H9 (cell line): Measurements from ENCODE around the gene CDK10. TPM values are rescaled to one million over a fixed set of nuclear protein-coding genes. Genes with fewer than 3 reads are reported as not detected.

Experiments
- DNase-seq: peaks from one replicate; pipeline ENCODE4 v3.0.0-alpha.2; 2017
- H2AFZ ChIP-seq: one replicate; pipeline ENCODE4 v1.6.1; 2013; ENCODE audit warnings: mild to moderate bottlenecking, low read length, control low read depth, moderate library complexity
- H2AK5ac ChIP-seq: 2 replicates; pipeline ENCODE4 v1.6.1; 2013; ENCODE audit warnings: low read length, control low read depth, mixed read lengths; ENCODE audit not compliant: insufficient read length
- H2BK120ac ChIP-seq: one replicate; pipeline ENCODE4 v1.6.1; 2013; ENCODE audit warnings: low read depth, mild to moderate bottlenecking, low read length, control low read depth, inconsistent platforms; ENCODE audit not compliant: poor library complexity, severe bottlenecking
- H2BK12ac ChIP-seq: 2 replicates; pipeline ENCODE4 v1.6.1; 2013; ENCODE audit warnings: low read length, control low read depth, mixed read lengths, low read depth; ENCODE audit not compliant: insufficient read length
- H2BK15ac ChIP-seq: 2 replicates; pipeline ENCODE4 v1.6.1; 2013; ENCODE audit warnings: low read depth, low read length, control low read depth
- H2BK20ac ChIP-seq: one replicate; pipeline ENCODE4 v1.6.1; 2013; ENCODE audit warnings: low read depth, mild to moderate bottlenecking, low read length, control low read depth, inconsistent platforms; ENCODE audit not compliant: poor library complexity, severe bottlenecking
- H2BK5ac ChIP-seq: 2 replicates; pipeline ENCODE4 v1.6.1; 2013; ENCODE audit warnings: low read length, control low read depth, mixed read lengths; ENCODE audit not compliant: insufficient read length
- H3K14ac ChIP-seq: 2 replicates; pipeline ENCODE4 v1.6.1; 2013; ENCODE audit warnings: low read length, control low read depth; ENCODE audit not compliant: insufficient read depth
- H3K18ac ChIP-seq: 2 replicates; pipeline ENCODE4 v1.6.1; 2013; ENCODE audit warnings: low read depth, mild to moderate bottlenecking, mixed read lengths, low read length, control low read depth; ENCODE audit not compliant: insufficient read length
- H3K23ac ChIP-seq: 2 replicates; pipeline ENCODE4 v1.6.1; 2013; ENCODE audit warnings: low read length, control low read depth, mixed read lengths, low read depth; ENCODE audit not compliant: insufficient read length
- H3K23me2 ChIP-seq: 2 replicates; pipeline ENCODE4 v1.6.1; 2013; ENCODE audit warnings: low read depth, mild to moderate bottlenecking, mixed read lengths, low read length, control low read depth; ENCODE audit not compliant: insufficient read length, poor library complexity, severe bottlenecking
- H3K27ac ChIP-seq: 2 replicates; pipeline ENCODE4 v1.5.1; 2013; ENCODE audit warnings: low read length, control low read depth, mixed read lengths, low read depth; ENCODE audit not compliant: insufficient read length
- H3K27me3 ChIP-seq: 2 replicates; pipeline ENCODE4 v1.6.1; 2013; ENCODE audit warnings: low read length, control low read depth, inconsistent platforms; ENCODE audit not compliant: insufficient read depth
- H3K4ac ChIP-seq: 2 replicates; pipeline ENCODE4 v1.6.1; 2013; ENCODE audit warnings: low read depth, mild to moderate bottlenecking, control low read depth, inconsistent platforms, low read length, moderate library complexity
- H3K4me1 ChIP-seq: 2 replicates; pipeline ENCODE4 v1.6.1; 2013; ENCODE audit warnings: low read length, control low read depth, inconsistent platforms; ENCODE audit not compliant: insufficient read depth
- H3K4me2 ChIP-seq: 2 replicates; pipeline ENCODE4 v1.6.1; 2013; ENCODE audit warnings: low read length, control low read depth, mixed read lengths; ENCODE audit not compliant: insufficient read length, insufficient read depth
- H3K56ac ChIP-seq: 2 replicates; pipeline ENCODE4 v1.6.1; 2013; ENCODE audit warnings: low read depth, mild to moderate bottlenecking, mixed read lengths, low read length, control low read depth; ENCODE audit not compliant: insufficient read length
- H3K79me1 ChIP-seq: 2 replicates; pipeline ENCODE4 v1.6.1; 2013; ENCODE audit warnings: low read depth, mild to moderate bottlenecking, moderate library complexity, low read length, control low read depth, inconsistent platforms; ENCODE audit not compliant: insufficient read depth, poor library complexity, severe bottlenecking
- H3K79me2 ChIP-seq: 2 replicates; pipeline ENCODE4 v1.6.1; 2013; ENCODE audit warnings: low read length, control low read depth, inconsistent platforms; ENCODE audit not compliant: insufficient read depth
- H3K9ac ChIP-seq: 2 replicates; pipeline ENCODE4 v1.6.1; 2013; ENCODE audit warnings: low read length, control low read depth, mixed read lengths; ENCODE audit not compliant: insufficient read length; ENCODE audit errors: extremely low read depth
- H3K9me3 ChIP-seq: one replicate; pipeline ENCODE4 v1.6.1; 2013; ENCODE audit warnings: low read depth, low read length, inconsistent platforms; ENCODE audit not compliant: control insufficient read depth
- H3T11ph ChIP-seq: one replicate; pipeline ENCODE4 v1.6.1; 2013; ENCODE audit warnings: mild to moderate bottlenecking, low read length, control low read depth, inconsistent platforms
- H4K20me1 ChIP-seq: one replicate; pipeline ENCODE4 v1.6.1; 2013; ENCODE audit not compliant: control insufficient read depth, insufficient read length, insufficient read depth
- H4K5ac ChIP-seq: 2 replicates; pipeline ENCODE4 v1.6.1; 2013; ENCODE audit warnings: low read depth, mild to moderate bottlenecking, mixed read lengths, low read length, control low read depth; ENCODE audit not compliant: insufficient read length
- H4K8ac ChIP-seq: replicated peaks from 2 replicates; pipeline ENCODE4 v1.6.1; 2013; ENCODE audit warnings: low read length, control low read depth, mixed read lengths, low read depth; ENCODE audit not compliant: insufficient read length
- H4K91ac ChIP-seq: 2 replicates; pipeline ENCODE4 v1.6.1; 2013; ENCODE audit warnings: low read depth, mild to moderate bottlenecking, moderate library complexity, mixed read lengths, low read length, control low read depth; ENCODE audit not compliant: insufficient read length
- H3K27ac Mint-ChIP-seq, 3 experiments: 2 replicates in 2 of 3; 3 replicates in 1 of 3; pipeline ENCODE4 v1.8.0; 2020 to 2021; ENCODE audit warnings: mixed read lengths in 3 of 3, mild to moderate bottlenecking in 1 of 3, moderate library complexity in 1 of 3
- H3K27me3 Mint-ChIP-seq: 2 replicates; pipeline ENCODE4 v1.8.0; 2021; ENCODE audit warnings: low read depth, mild to moderate bottlenecking, moderate library complexity, mixed read lengths
- H3K36me3 Mint-ChIP-seq, 3 experiments: 2 replicates in 2 of 3; 3 replicates in 1 of 3; pipeline ENCODE4 v1.8.0; 2020 to 2021; ENCODE audit warnings: low read depth in 3 of 3, mixed read lengths in 3 of 3; ENCODE audit not compliant: insufficient read depth in 1 of 3
- H3K4me1 Mint-ChIP-seq, 2 experiments: 2 replicates each; pipeline ENCODE4 v1.8.0; 2020; ENCODE audit warnings: mixed read lengths in 2 of 2
- H3K4me3 Mint-ChIP-seq, 2 experiments: 2 replicates in 1 of 2; 3 replicates in 1 of 2; pipeline ENCODE4 v1.8.0; 2020 to 2021; ENCODE audit warnings: mild to moderate bottlenecking in 2 of 2, mixed read lengths in 2 of 2, moderate library complexity in 1 of 2
- H3K9me3 Mint-ChIP-seq, 2 experiments: 2 replicates in 1 of 2; 3 replicates in 1 of 2; pipeline ENCODE4 v1.8.0; 2020; ENCODE audit warnings: mild to moderate bottlenecking in 2 of 2, mixed read lengths in 2 of 2, moderate library complexity in 1 of 2
- CTCF ChIP-seq: fragments of 200-600 bp; sonication (generic); conservative IDR thresholded peaks from 3 replicates; pipeline ENCODE4 v1.8.0; 2021; ENCODE audit warnings: antibody characterized with exemption, mild to moderate bottlenecking
- WGBS: extraction: QIAGEN DNeasy Blood & Tissue Kit; methylation state at CpG from one replicate; pipeline ENCODE4 v1.1.7; 2013; ENCODE audit warnings: missing lambda C conversion rate, low lambda C conversion rate, mixed read lengths; ENCODE audit not compliant: insufficient read length; ENCODE audit errors: extremely low coverage; 5-methylcytosine and 5-hydroxymethylcytosine counted together
- total RNA-seq: library from RNA; stranded (reverse); gene quantifications from 2 replicates; pipeline ENCODE4 v1.2.1, GENCODE V29; 2021

CDK10 gene
- total RNA-seq, 1 experiment from 2014 or later: 77.1 TPM

GRCh38 chr16:89696670-89697128 lies 10.2 kb downstream of the CDK10 start:
- H3K18ac ChIP-seq: no peak overlapping the region
- H3K79me2 ChIP-seq: no peaks in the 10 kb centered on the region
- Mint-ChIP-seq H3K27ac (no peak overlapping the region), H3K4me1 (peaks cover 5 to 7% of the 10 kb centered on the region in 2 experiments), H3K4me3 (no peak overlapping the region), H3K36me3 (peaks cover 19 to 52% (median 43%) of the 10 kb centered on the region in 3 experiments), H3K27me3 (peaks cover 2% of the 10 kb centered on the region; the same call in 1 of the 2 replicates), H3K9me3 (no peaks in the 10 kb centered on the region; a peak in 1 of 5 replicates)
- H3K56ac ChIP-seq: no peak overlapping the region
- no peaks in the 10 kb centered on the region for H4K20me1 ChIP-seq
- H2AK5ac ChIP-seq: no peak overlapping the region
- H3K23ac ChIP-seq: no peak overlapping the region
- no peaks in the 10 kb centered on the region for H3K9me3 ChIP-seq
- DNase-seq: no peak
- no peak overlapping the region for H2BK12ac ChIP-seq
- H3T11ph ChIP-seq: no peak overlapping the region
- no peak overlapping the region for H2BK15ac ChIP-seq
- no peak overlapping the region for H4K91ac ChIP-seq
- no peak overlapping the region for H4K8ac ChIP-seq
- H2BK5ac ChIP-seq: no peak overlapping the region
- H3K4ac ChIP-seq: no peak overlapping the region
- WGBS: no CpG with 5 or more reads among the region's 18 CpGs
- H3K4me1 ChIP-seq: no peaks in the 10 kb centered on the region
- TF ChIP-seq CTCF: no peak
- H2BK20ac ChIP-seq: no peak overlapping the region
- no peak overlapping the region for H4K5ac ChIP-seq
- no peak overlapping the region for H2AFZ ChIP-seq
- no peak overlapping the region for H2BK120ac ChIP-seq
- H3K14ac ChIP-seq: no peak overlapping the region
- H3K23me2 ChIP-seq: peaks cover 11% of the 10 kb centered on the region
- no peak overlapping the region for H3K27ac ChIP-seq
- no peaks in the 10 kb centered on the region for H3K79me1 ChIP-seq
- no peaks in the 10 kb centered on the region for H3K27me3 ChIP-seq
- no peak overlapping the region for H3K9ac ChIP-seq
- no peak overlapping the region for H3K4me2 ChIP-seq
